IMR-90 (cell line): Measurements from ENCODE around the gene IL5RA. TPM values are rescaled to one million over a fixed set of nuclear protein-coding genes. Genes with fewer than 3 reads are reported as not detected.
A peak's percentile ranks its signal among the peaks of the same experiment; 100 is the strongest.

Experiments
- ATAC-seq: fragments of 200-7000 bp; cut with Tn5 transposase; 2 replicates; pipeline ENCODE4 v1.9.1; 2020; ENCODE audit warnings: low read depth, mild to moderate bottlenecking, moderate library complexity
- BruUV-seq: library from RNA; stranded (reverse); fragments of 400-500 nt; replicated peaks from 2 replicates; lab custom pipeline; 2021; lab: Mats Ljungman, UMichigan
- CTCF ChIA-PET: fragments of 300-600 bp; formaldehyde crosslinking; extraction: SDS; loops from one replicate; lab custom pipeline; 2021; ENCODE audit warnings: antibody characterized with exemption; lab: Yijun Ruan, JAX
- POLR2A ChIA-PET: fragments of 300-600 bp; sonication (Branson Sonifier 250); formaldehyde crosslinking; loops from one replicate; lab custom pipeline; 2022; ENCODE audit warnings: antibody characterized with exemption; ENCODE audit not compliant: unreplicated experiment; lab: Charles Lee
- DNase-seq: peaks from one replicate; pipeline ENCODE4 v3.0.0; 2013
- H2AFZ ChIP-seq: replicated peaks from 2 replicates; pipeline ENCODE3; 2013; ENCODE audit warnings: low read length, mild to moderate bottlenecking; ENCODE audit not compliant: poor library complexity
- H2AK5ac ChIP-seq: 2 replicates; pipeline ENCODE4 v1.6.1; 2013; ENCODE audit warnings: low read depth, low read length, inconsistent platforms
- H2AK9ac ChIP-seq: replicated peaks from 2 replicates; pipeline ENCODE3; 2013; ENCODE audit warnings: mild to moderate bottlenecking, low read depth, low read length, moderate library complexity; ENCODE audit not compliant: poor library complexity
- H2BK120ac ChIP-seq: 2 replicates; pipeline ENCODE4 v1.6.1; 2013; ENCODE audit warnings: low read depth, low read length, inconsistent platforms
- H2BK15ac ChIP-seq: 3 replicates; pipeline ENCODE4 v1.6.1; 2013; ENCODE audit warnings: low read depth, low read length, inconsistent platforms
- H2BK20ac ChIP-seq: 2 replicates; pipeline ENCODE4 v1.6.1; 2013; ENCODE audit warnings: low read depth, mild to moderate bottlenecking, inconsistent platforms, low read length, moderate library complexity
- H2BK5ac ChIP-seq: 2 replicates; pipeline ENCODE4 v1.6.1; 2013; ENCODE audit warnings: mild to moderate bottlenecking, low read depth, low read length, inconsistent platforms; ENCODE audit not compliant: poor library complexity, severe bottlenecking
- H3K14ac ChIP-seq: replicated peaks from 2 replicates; pipeline ENCODE4 v1.6.1; 2013; ENCODE audit warnings: low read depth, low read length, inconsistent platforms
- H3K18ac ChIP-seq: 2 replicates; pipeline ENCODE4 v1.6.1; 2013; ENCODE audit warnings: low read depth, low read length, control low read depth
- H3K23ac ChIP-seq: 2 replicates; pipeline ENCODE4 v1.6.1; 2013; ENCODE audit warnings: low read depth, low read length, inconsistent platforms
- H3K27ac ChIP-seq: 2 replicates; pipeline ENCODE4 v1.5.1; 2013; ENCODE audit warnings: mild to moderate bottlenecking, control low read depth, low read length; ENCODE audit not compliant: insufficient read depth
- H3K27me3 ChIP-seq: 2 replicates; pipeline ENCODE4 v1.6.1; 2013; ENCODE audit warnings: low read length; ENCODE audit not compliant: control insufficient read depth, insufficient read depth
- H3K36me3 ChIP-seq: 2 replicates; pipeline ENCODE4 v1.6.1; 2013; ENCODE audit warnings: low read length, mixed read lengths; ENCODE audit not compliant: control insufficient read depth, insufficient read depth
- H3K4ac ChIP-seq: 2 replicates; pipeline ENCODE4 v1.6.1; 2013; ENCODE audit warnings: low read depth, low read length, inconsistent platforms
- H3K4me1 ChIP-seq: 2 replicates; pipeline ENCODE4 v1.6.1; 2013; ENCODE audit warnings: low read length, mixed read lengths; ENCODE audit not compliant: control insufficient read depth, insufficient read depth
- H3K4me2 ChIP-seq: 2 replicates; pipeline ENCODE4 v1.6.1; 2013; ENCODE audit warnings: low read depth, mild to moderate bottlenecking, control low read depth, low read length, moderate library complexity
- H3K4me3 ChIP-seq: 2 replicates; pipeline ENCODE4 v1.5.1; 2013; ENCODE audit warnings: low read depth, mild to moderate bottlenecking, control low read depth, low read length, moderate library complexity; ENCODE audit not compliant: insufficient read depth
- H3K56ac ChIP-seq: 2 replicates; pipeline ENCODE4 v1.6.1; 2013; ENCODE audit warnings: low read length, inconsistent platforms; ENCODE audit not compliant: insufficient read depth; ENCODE audit errors: extremely low read depth
- H3K79me1 ChIP-seq, 2 experiments: 2 replicates each; pipeline ENCODE4 v1.6.1; 2013; ENCODE audit warnings: low read length in 2 of 2, inconsistent platforms in 1 of 2, low read depth in 1 of 2
- H3K9ac ChIP-seq: 2 replicates; pipeline ENCODE4 v1.6.1; 2013; ENCODE audit warnings: low read depth, low read length, control low read depth
- H3K9me1 ChIP-seq: 2 replicates; pipeline ENCODE4 v1.6.1; 2013; ENCODE audit warnings: low read length, inconsistent platforms; ENCODE audit not compliant: insufficient read depth
- H3K9me3 ChIP-seq: 2 replicates; pipeline ENCODE4 v1.6.1; 2013; ENCODE audit warnings: low read length; ENCODE audit not compliant: control insufficient read depth, insufficient read depth
- H4K20me1 ChIP-seq: 2 replicates; pipeline ENCODE4 v1.6.1; 2013; ENCODE audit warnings: low read length, inconsistent platforms; ENCODE audit not compliant: insufficient read depth
- H4K5ac ChIP-seq: 2 replicates; pipeline ENCODE4 v1.6.1; 2013; ENCODE audit warnings: mild to moderate bottlenecking, low read depth, low read length, control low read depth
- H4K8ac ChIP-seq, 2 experiments: 2 replicates each; pipeline ENCODE4 v1.6.1; 2013; ENCODE audit warnings: low read depth in 2 of 2, low read length in 2 of 2, control low read depth in 1 of 2, inconsistent platforms in 1 of 2
- H4K91ac ChIP-seq: 2 replicates; pipeline ENCODE4 v1.6.1; 2013; ENCODE audit warnings: low read depth, low read length, inconsistent platforms; ENCODE audit not compliant: insufficient read depth
- BHLHE40 ChIP-seq: fragments of 150-350 bp; IDR thresholded peaks from 2 replicates; pipeline ENCODE4 v1.6.1; 2016; ENCODE audit warnings: mild to moderate bottlenecking, low read depth, low read length
- CHD1 ChIP-seq: IDR thresholded peaks from 2 replicates; pipeline ENCODE4 v1.6.1; 2012; ENCODE audit warnings: low read depth, low read length, improper control_type of control experiment
- CTCF ChIP-seq: conservative IDR thresholded peaks from 2 replicates; pipeline ENCODE4 v1.5.1; 2012; ENCODE audit warnings: mild to moderate bottlenecking, low read depth, low read length, improper control_type of control experiment
- FOS ChIP-seq: fragments of 150-350 bp; IDR thresholded peaks from 2 replicates; pipeline ENCODE4 v1.6.1; 2016; ENCODE audit warnings: low read depth, low read length
- MAFK ChIP-seq: IDR thresholded peaks from 2 replicates; pipeline ENCODE4 v1.6.1; 2012; ENCODE audit warnings: low read depth, low read length, improper control_type of control experiment
- POLR2A ChIP-seq: IDR thresholded peaks from 2 replicates; pipeline ENCODE4 v1.6.1; 2012; ENCODE audit warnings: mild to moderate bottlenecking, low read depth, low read length
- WGBS, 2 experiments: methylation state at CpG; one replicate each; pipeline versions ENCODE4 v1.1.5 to v1.1.7; 2013; ENCODE audit warnings: missing lambda C conversion rate in 2 of 2; ENCODE audit not compliant: insufficient read length in 1 of 2; ENCODE audit errors: extremely low coverage in 2 of 2; 5-methylcytosine and 5-hydroxymethylcytosine counted together
- dilution Hi-C: fragments of 300-500 bp; cut with HindIII; formaldehyde crosslinking; loops from one replicate; pipeline ENCODE4 v1.14.3; 2018; ENCODE audit warnings: low sequenced_read_pairs; ENCODE audit not compliant: unreplicated experiment
- in situ Hi-C: fragments of 300-500 bp; cut with MboI; formaldehyde crosslinking; loops from 3 replicates; pipeline ENCODE4 v1.14.3; 2019; ENCODE audit warnings: low sequenced_read_pairs, inconsistent platforms, mixed read lengths
- intact Hi-C: fragments of 100-400 bp; cut with micrococcal nuclease; formaldehyde crosslinking; loops from 2 replicates; pipeline ENCODE4 v1.10.0; 2022
- polyA plus RNA-seq, 3 experiments: library from polyadenylated mRNA; depleted of rRNA; stranded (reverse); fragments of >200 nt; gene quantifications; 2 replicates each; pipeline ENCODE4 v1.2.3, GENCODE V29; 2012; ENCODE audit warnings: low replicate concordance in 1 of 3
- total RNA-seq: library from RNA; depleted of rRNA; stranded (reverse); fragments of >200 nt; gene quantifications from 2 replicates; pipeline ENCODE4 v1.2.3, GENCODE V29; 2012

IL5RA gene
- total and polyA plus RNA-seq, 2 of the 4 experiments (the other 2 are of a cell fraction), result not detected

GRCh38 chr3:3133500-3133899 is 23.3 kb upstream of the IL5RA start:
- Histone ChIP-seq H4K91ac (no peak overlapping the region), H3K4me2 (no peak overlapping the region), H3K4ac (no peak overlapping the region), H2AK5ac (no peak overlapping the region), H3K27ac (no peak overlapping the region), H3K9me3 (no peaks in the 10 kb centered on the region), H4K20me1 (peaks cover 15% of the 10 kb centered on the region), H4K8ac (no peak overlapping the region), H3K14ac (no peak overlapping the region), H2AK9ac (no peak overlapping the region), H3K36me3 (peaks cover 14% of the 10 kb centered on the region), H3K4me3 (no peak overlapping the region), H2AFZ (no peak overlapping the region), H3K18ac (no peak overlapping the region), H2BK120ac (no peak overlapping the region), H3K27me3 (no peaks in the 10 kb centered on the region), H2BK5ac (no peak overlapping the region), H2BK20ac (no peak overlapping the region), H3K79me1 (peaks cover 14 to 25% of the 10 kb centered on the region in 2 experiments), H3K23ac (no peak overlapping the region), H3K4me1 (no peaks in the 10 kb centered on the region; the same call in 1 of the 2 replicates), H3K9me1 (peaks cover 4% of the 10 kb centered on the region; the same call in 1 of the 2 replicates), H3K56ac (no peak overlapping the region), H2BK15ac (no peak overlapping the region), H3K9ac (no peak overlapping the region), H4K5ac (no peak overlapping the region)
- in situ Hi-C loops, result no loop called here
- intact Hi-C loops, result no loop called here
- no TSS peak for BruUV-seq
- ATAC-seq, result no peak
- DNase-seq, result peak; percentile 23
- WGBS, 2 experiments, result 33% methylated on average over 1 of the region's 6 CpGs; no CpG with 5 or more reads in 1 of the 2 experiments
- CTCF ChIA-PET, result no interaction called here
- POLR2A ChIA-PET, result no interaction called here
- no peak for TF ChIP-seq BHLHE40
- no peak for TF ChIP-seq FOS
- no peak for TF ChIP-seq MAFK
- TF ChIP-seq CHD1, result no peak
- TF ChIP-seq POLR2A, result no peak
- TF ChIP-seq CTCF, result no peak
- dilution Hi-C loops, result no loop called here
